K562 (cell line): ENCODE data around the gene MEDAG. TPM values are rescaled to one million over a fixed set of nuclear protein-coding genes. Genes with fewer than 3 reads are reported as not detected.

Experiments used
- ATAC-seq: fragments of 200-7000 bp; cut with Tn5 transposase; 3 replicates; pipeline ENCODE4 v1.9.1; 2020; ENCODE audit warnings: moderate library complexity
- BruUV-seq: library from RNA; stranded (reverse); fragments of 400-500 nt; replicated peaks from 2 replicates; lab custom pipeline; 2021; lab: Mats Ljungman, UMichigan
- CTCF ChIA-PET: fragments of 300-600 bp; formaldehyde crosslinking; extraction: SDS; loops from one replicate; lab custom pipeline; 2021; ENCODE audit warnings: low intra/inter-chr PET ratio; lab: Yijun Ruan, JAX
- POLR2A ChIA-PET: fragments of 300-600, 350-650 bp; sonication (Branson Sonifier 250); formaldehyde crosslinking; extraction: SDS; loops from one replicate; lab custom pipeline; 2021; ENCODE audit warnings: antibody characterized with exemption, inconsistent platforms; lab: Yijun Ruan, JAX
- DNase-seq, 4 experiments: peaks; one replicate each; pipeline versions ENCODE4 v3.0.0 to v3.0.0-alpha.2; 2011 to 2018; ENCODE audit warnings: low spot score in 3 of 4, mixed read lengths in 3 of 4; ENCODE audit errors: extremely low read depth in 1 of 4
- FAIRE-seq: peaks from 2 replicates; lab custom pipeline; 2011; peaks lifted over from hg19 to GRCh38; lab: Jason Lieb, UNC
- H2AFZ ChIP-seq: 2 replicates; pipeline ENCODE4 v1.6.0; 2011; ENCODE audit warnings: low read depth, low read length, control low read depth, inconsistent platforms
- H3K27ac ChIP-seq: fragments of 200-600 bp; 3 replicates; pipeline ENCODE4 v1.8.0; 2011; ENCODE audit warnings: low read depth, mild to moderate bottlenecking, control low read depth, inconsistent platforms, low read length, moderate library complexity, mixed read lengths; ENCODE audit errors: extremely low read depth
- H3K27me3 ChIP-seq, 2 experiments: fragments of 300-600 bp in 1 of 2; 2 replicates in 1 of 2; 3 replicates in 1 of 2; pipeline versions ENCODE4 v1.6.0 to v1.8.0; 2011; ENCODE audit warnings: inconsistent platforms in 2 of 2, low read length in 2 of 2, mild to moderate bottlenecking in 1 of 2, mixed read lengths in 1 of 2, moderate library complexity in 1 of 2; ENCODE audit not compliant: control insufficient read depth in 2 of 2, insufficient read depth in 2 of 2
- H3K36me3 ChIP-seq: fragments of 300-600 bp; 3 replicates; pipeline ENCODE4 v1.8.0; 2011; ENCODE audit warnings: mild to moderate bottlenecking, low read length, inconsistent platforms; ENCODE audit not compliant: control insufficient read depth, insufficient read depth
- H3K4me1 ChIP-seq, 2 experiments: fragments of 200-600 bp in 1 of 2; replicated peaks in 1 of 2; 2 replicates in 1 of 2; 3 replicates in 1 of 2; pipeline versions ENCODE4 v1.5.1 to v1.8.0; 2011; ENCODE audit warnings: inconsistent platforms in 2 of 2, low read length in 2 of 2, mild to moderate bottlenecking in 1 of 2, mixed read lengths in 1 of 2, moderate library complexity in 1 of 2; ENCODE audit not compliant: control insufficient read depth in 2 of 2, insufficient read depth in 2 of 2
- H3K4me2 ChIP-seq: 2 replicates; pipeline ENCODE4 v1.6.1; 2011; ENCODE audit warnings: low read length, control low read depth, inconsistent platforms, mixed read lengths; ENCODE audit not compliant: insufficient read depth
- H3K4me3 ChIP-seq: fragments of 200-600 bp; sonication (generic), shearing (Covaris generic); 2 replicates; pipeline ENCODE4 v1.5.1; 2016; ENCODE audit warnings: control low read depth, inconsistent platforms
- H3K79me2 ChIP-seq: fragments of 200-600 bp; 3 replicates; pipeline ENCODE4 v1.8.0; 2011; ENCODE audit warnings: low read length, inconsistent platforms; ENCODE audit not compliant: control insufficient read depth, insufficient read depth
- H3K9ac ChIP-seq, 2 experiments: 2 replicates each; pipeline versions ENCODE4 v1.6.0 to v1.6.1; 2011; ENCODE audit warnings: low read depth in 2 of 2, low read length in 2 of 2, control low read depth in 1 of 2, inconsistent platforms in 1 of 2, mild to moderate bottlenecking in 1 of 2, mixed read lengths in 1 of 2; ENCODE audit not compliant: insufficient read depth in 1 of 2
- H3K9me1 ChIP-seq: one replicate; pipeline ENCODE4 v1.6.0; 2011; ENCODE audit warnings: inconsistent platforms, mild to moderate bottlenecking, low read length, moderate library complexity; ENCODE audit not compliant: control insufficient read depth, insufficient read depth
- H3K9me3 ChIP-seq: replicated peaks from 2 replicates; pipeline ENCODE4 v1.5.1; 2011; ENCODE audit warnings: low read depth, low read length, inconsistent platforms; ENCODE audit not compliant: control insufficient read depth, insufficient read depth
- H4K20me1 ChIP-seq: replicated peaks from 2 replicates; pipeline ENCODE4 v1.6.1; 2011; ENCODE audit warnings: low read length, inconsistent platforms, mixed read lengths; ENCODE audit not compliant: control insufficient read depth, insufficient read depth
- NR0B1 ChIP-seq: fragments of 450-650 bp; IDR thresholded peaks from one replicate; pipeline ENCODE4 v1.6.1; 2018; ENCODE audit warnings: mild to moderate bottlenecking, moderate library complexity; ENCODE audit not compliant: partially characterized antibody
- POLR2H ChIP-seq: IDR thresholded peaks from 2 replicates; pipeline ENCODE4 v1.6.1; 2016; ENCODE audit warnings: missing genetic modification characterization, low read depth, mild to moderate bottlenecking, control low read depth, missing compliant biosample characterization, moderate library complexity
- PRMT5 ChIP-seq: sonication (generic); formaldehyde crosslinking; IDR thresholded peaks from 2 replicates; pipeline ENCODE4 v1.5.0; 2020; ENCODE audit warnings: missing genetic modification reagents
- ZNF277 ChIP-seq: fragments of 250-450 bp; sonication (Bioruptor Pico); IDR thresholded peaks from 2 replicates; pipeline ENCODE4 v1.8.0; 2022; ENCODE audit warnings: inconsistent platforms, mild to moderate bottlenecking, moderate library complexity, borderline replicate concordance
- WGBS: fragments of 100-300 bp; shearing (Covaris generic); methylation state at CpG from one replicate; pipeline ENCODE4 v1.1.6; 2016; ENCODE audit warnings: low coverage, mixed read lengths; ENCODE audit not compliant: insufficient coverage; ENCODE audit errors: missing lambda C conversion rate; 5-methylcytosine and 5-hydroxymethylcytosine counted together
- in situ Hi-C: fragments of 300-500 bp; cut with MboI; formaldehyde crosslinking; loops from 4 replicates; pipeline ENCODE4 v1.15.0; 2018; ENCODE audit warnings: inconsistent platforms, mixed read lengths
- intact Hi-C: fragments of 100-400 bp; cut with micrococcal nuclease; formaldehyde crosslinking; loops from 2 replicates; pipeline ENCODE4 v1.14.2; 2022
- polyA plus RNA-seq, 8 experiments: library from polyadenylated mRNA; depleted of rRNA in 4 of 8; stranded (reverse) in 5 of 8; unstranded in 3 of 8; fragments of >200 nt; fragmentation: Nextera tagmentation in 2 of 8; fragmentation: Illumina TruSeq in 1 of 8; extraction: Ambion mirVana in 2 of 8; extraction: Trizol in 1 of 8; gene quantifications; 2 replicates each; pipeline versions ENCODE4 v1.2.1 to v1.2.3, GENCODE V29; 2011 to 2014; ENCODE audit warnings: inconsistent platforms in 1 of 8, missing spikeins in 1 of 8
- total RNA-seq, 7 experiments: library from RNA; depleted of rRNA in 6 of 7; stranded (reverse); fragments of >200 nt in 6 of 7; fragmentation: Illumina TruSeq in 2 of 7; extraction: Trizol in 2 of 7; gene quantifications; 2 replicates each; pipeline versions ENCODE4 v1.2.1 to v1.2.3, GENCODE V29; 2011 to 2021; ENCODE audit warnings: low replicate concordance in 1 of 7
- TF ChIP-seq, protein P1 (sequence below), 2 experiments: fragments of 450-650 bp in 1 of 2; IDR thresholded peaks; 2 replicates each; pipeline ENCODE4 v1.6.1; 2011 to 2017; ENCODE audit warnings: low read depth in 2 of 2, antibody characterized with exemption in 1 of 2, borderline replicate concordance in 1 of 2, low read length in 1 of 2, mild to moderate bottlenecking in 1 of 2, mixed read lengths in 1 of 2; ENCODE audit not compliant: control insufficient read depth in 1 of 2

Gene MEDAG
- total and polyA plus RNA-seq, 9 of the 15 experiments (the other 6 are each of a cell fraction or from before 2014, with no cell fraction given), result not detected

DNA sequence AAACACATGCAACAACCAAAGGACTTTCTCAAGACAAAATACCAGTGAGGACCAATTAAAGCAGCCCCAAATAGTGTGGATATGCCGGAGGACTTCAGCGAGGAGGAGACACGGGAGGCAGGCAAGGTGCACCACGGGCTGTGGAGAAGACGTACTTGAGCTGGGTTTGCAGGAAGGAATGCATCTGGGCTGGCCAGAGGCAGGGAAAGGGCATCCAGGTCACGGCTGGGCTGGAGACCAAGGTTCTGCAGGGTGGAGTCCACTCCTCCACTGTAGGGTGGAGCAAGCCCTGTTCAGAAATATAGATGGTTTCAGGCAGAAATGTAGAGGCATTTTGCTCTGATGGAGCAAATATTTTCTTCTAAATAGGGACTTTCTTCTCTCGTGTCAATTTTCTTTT is 36.6 kb upstream of the MEDAG start:
- in situ Hi-C loops, result no loop called here
- no peaks in the 10 kb centered on the region for H4K20me1 ChIP-seq
- no peak overlapping the region for H3K27ac ChIP-seq
- H3K9me3 ChIP-seq, result no peaks in the 10 kb centered on the region
- H3K4me2 ChIP-seq, result no peak overlapping the region
- no peak for DNase-seq
- CTCF ChIA-PET, result no interaction called here
- BruUV-seq, result no TSS peak
- 8% methylated on average over 5 of the region's 7 CpGs for WGBS
- FAIRE-seq, result no peak
- POLR2A ChIA-PET, result interaction anchor here (0.6 to 1.3 kb wide), 2 partner anchors 15 to 1028 kb away, joined by 3 to 4 read pairs; no protein-coding TSS in a partner anchor
- H3K4me1 ChIP-seq, result peaks cover 0 to 5% of the 10 kb centered on the region in 2 experiments; a peak in 3 of 5 replicates
- no peak overlapping the region for H3K4me3 ChIP-seq
- no peak for ATAC-seq
- H3K27me3 ChIP-seq, result peaks cover 0 to 15% of the 10 kb centered on the region in 2 experiments; a peak in 1 of 5 replicates
- H2AFZ ChIP-seq, result no peak overlapping the region
- H3K36me3 ChIP-seq, result no peaks in the 10 kb centered on the region
- intact Hi-C loops, result loop anchor here (10.0 kb wide), 1 partner anchor 195 kb away; no protein-coding TSS in a partner anchor
- H3K79me2 ChIP-seq, result no peaks in the 10 kb centered on the region
- TF ChIP-seq, protein P1, sequence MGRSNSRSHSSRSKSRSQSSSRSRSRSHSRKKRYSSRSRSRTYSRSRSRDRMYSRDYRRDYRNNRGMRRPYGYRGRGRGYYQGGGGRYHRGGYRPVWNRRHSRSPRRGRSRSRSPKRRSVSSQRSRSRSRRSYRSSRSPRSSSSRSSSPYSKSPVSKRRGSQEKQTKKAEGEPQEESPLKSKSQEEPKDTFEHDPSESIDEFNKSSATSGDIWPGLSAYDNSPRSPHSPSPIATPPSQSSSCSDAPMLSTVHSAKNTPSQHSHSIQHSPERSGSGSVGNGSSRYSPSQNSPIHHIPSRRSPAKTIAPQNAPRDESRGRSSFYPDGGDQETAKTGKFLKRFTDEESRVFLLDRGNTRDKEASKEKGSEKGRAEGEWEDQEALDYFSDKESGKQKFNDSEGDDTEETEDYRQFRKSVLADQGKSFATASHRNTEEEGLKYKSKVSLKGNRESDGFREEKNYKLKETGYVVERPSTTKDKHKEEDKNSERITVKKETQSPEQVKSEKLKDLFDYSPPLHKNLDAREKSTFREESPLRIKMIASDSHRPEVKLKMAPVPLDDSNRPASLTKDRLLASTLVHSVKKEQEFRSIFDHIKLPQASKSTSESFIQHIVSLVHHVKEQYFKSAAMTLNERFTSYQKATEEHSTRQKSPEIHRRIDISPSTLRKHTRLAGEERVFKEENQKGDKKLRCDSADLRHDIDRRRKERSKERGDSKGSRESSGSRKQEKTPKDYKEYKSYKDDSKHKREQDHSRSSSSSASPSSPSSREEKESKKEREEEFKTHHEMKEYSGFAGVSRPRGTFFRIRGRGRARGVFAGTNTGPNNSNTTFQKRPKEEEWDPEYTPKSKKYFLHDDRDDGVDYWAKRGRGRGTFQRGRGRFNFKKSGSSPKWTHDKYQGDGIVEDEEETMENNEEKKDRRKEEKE (IDR thresholded peaks at IDR 0.05; ENCODE audit: borderline replicate concordance in 1 of 2, control insufficient read depth in 1 of 2, low read depth in 2 of 2, low read length in 1 of 2), result no peak
- TF ChIP-seq NR0B1, result no peak
- TF ChIP-seq POLR2H, result no peak
- no peak for TF ChIP-seq PRMT5 (CRISPR knock-in tag)
- TF ChIP-seq ZNF277 (CRISPR knock-in tag), result no peak
- H3K9me1 ChIP-seq, result no peaks in the 10 kb centered on the region
- no peak overlapping the region for H3K9ac ChIP-seq
